ENCODE measurements around the gene RAB6A. TPM values are rescaled to one million over a fixed set of nuclear protein-coding genes. Genes with fewer than 3 reads are reported as not detected.

The RAB6A gene
- total and polyA plus RNA-seq, 10 of the 15 experiments (the other 5 are each of a cell fraction or from before 2014, with no cell fraction given): 9.8 to 107 (median 34.1) TPM

- TF ChIP-seq CUX1 (IDR thresholded peaks at IDR 0.05; ENCODE audit: insufficient replicate concordance, low read depth, low read length) (no peak), BACH1 (IDR thresholded peaks at IDR 0.05; ENCODE audit: borderline replicate concordance) (no peak), PKNOX1 (IDR thresholded peaks at IDR 0.05) (no peak), DPF2 (IDR thresholded peaks at IDR 0.05) (no peak)
Measured at GRCh38 chr11:73753938-73754337, 6.9 kb downstream of the RAB6A start (continued).

GRCh38 chr11:73752903-73753302 lies 8.0 kb downstream of the RAB6A start:
- peaks cover 62% of the 10 kb centered on the region for H3K79me2 ChIP-seq (ENCODE audit: control insufficient read depth, insufficient read depth, low read length)
- FAIRE-seq: no peak
- no peak overlapping the region for H3K9ac ChIP-seq (ENCODE audit: control insufficient read depth, insufficient read depth, low read length)
- TF ChIP-seq SP1 (IDR thresholded peaks at IDR 0.05; ENCODE audit: low read depth, low read length): no peak
- no peak for TF ChIP-seq NFIC (IDR thresholded peaks at IDR 0.05; ENCODE audit: low read depth, low read length)
- TF ChIP-seq CEBPZ (IDR thresholded peaks at IDR 0.05; ENCODE audit: low read depth, low read length): no peak
- TF ChIP-seq MAX (IDR thresholded peaks at IDR 0.05; ENCODE audit: low read depth, low read length): no peak
- TF ChIP-seq MTA2 (IDR thresholded peaks at IDR 0.05; ENCODE audit: low read depth): no peak
- no peak for TF ChIP-seq SMAD1 (IDR thresholded peaks at IDR 0.05; ENCODE audit: low read depth, partially characterized antibody)

More at GRCh38 chr11:73752903-73753302, 8.0 kb downstream of the RAB6A start:
- intact Hi-C loops (cut with micrococcal nuclease; ENCODE audit: unreplicated experiment) (no loop called here), in situ Hi-C loops (cut with MboI) (no loop called here)
- no peak overlapping the region for H3K4me3 ChIP-seq
- no TSS peak for BruUV-seq (replicated peaks)
- H4K20me1 ChIP-seq (ENCODE audit: control insufficient read depth, insufficient read depth): no peaks in the 10 kb centered on the region
- no peak overlapping the region for H3K4me2 ChIP-seq (ENCODE audit: control insufficient read depth, insufficient read depth)
- no peaks in the 10 kb centered on the region for H3K4me1 ChIP-seq (ENCODE audit: control insufficient read depth, insufficient read depth, low read length)
- WGBS (ENCODE audit: insufficient coverage, insufficient replicate concordance, low lambda C conversion rate, missing lambda C conversion rate): 88% methylated on average over 7 of the region's 7 CpGs
- ChIA-PET CTCF (interaction anchor here (0.7 to 1.8 kb wide), 3 partner anchors 24 to 402 kb away, joined by 3 to 5 read pairs (median 4); no protein-coding TSS in a partner anchor), SMC1A (ENCODE audit: uncharacterized antibody, unreplicated experiment) (interaction anchor here (1.2 kb wide), 1 partner anchor 124 kb away, joined by 3 read pairs; the partner anchor contains the start of genes COA4 and PAAF1), POLR2A (interaction anchor here (0.6 kb wide), 1 partner anchor 11 kb away, joined by 4 read pairs; no protein-coding TSS in a partner anchor), RAD21 (ENCODE audit: unreplicated experiment) (no interaction called here)
- H2AFZ ChIP-seq (ENCODE audit: control insufficient read depth, low read depth, low read length): no peak overlapping the region
- no peak overlapping the region for H3K27ac ChIP-seq (ENCODE audit: control insufficient read depth, insufficient read depth)
- no peaks in the 10 kb centered on the region for H3K9me3 ChIP-seq (replicated peaks; ENCODE audit: control insufficient read depth, insufficient read depth, low read length)
- DNase-seq (ENCODE audit: low read depth, low spot score) (no peak), ATAC-seq (no peak)
- H3K27me3 ChIP-seq (replicated peaks in 1 of 2; ENCODE audit: control insufficient read depth in 2 of 2, insufficient read depth in 2 of 2, low read length in 1 of 2): no peaks in the 10 kb centered on the region
- H3K36me3 ChIP-seq (ENCODE audit: control insufficient read depth in 2 of 2, insufficient read depth in 2 of 2, low read length in 1 of 2): peaks cover 0 to 2% of the 10 kb centered on the region in 2 experiments; a peak in 2 of 4 replicates

Measured in GM12878 (cell line).